A549 (cell line): ENCODE data around the gene KIAA0408.

ENCODE experiments used
- CTCF ChIP-seq: fragments of >200 bp; sonication (Bioruptor Twin); formaldehyde crosslinking; IDR thresholded peaks from 3 replicates; pipeline ENCODE4 v1.5.1; 2016
- EP300 ChIP-seq, 2 experiments: fragments of >200 bp; sonication (Bioruptor Twin); formaldehyde crosslinking; IDR thresholded peaks; 2 replicates in 1 of 2; 3 replicates in 1 of 2; pipeline ENCODE4 v1.6.1; 2016 to 2017
- ESRRA ChIP-seq: fragments of 150-350 bp; IDR thresholded peaks from 2 replicates; pipeline ENCODE4 v1.6.1; 2014; ENCODE audit warnings: mild to moderate bottlenecking, low read length, borderline replicate concordance
- HOXB5 ChIP-seq: fragments of 250-450 bp; sonication (Bioruptor Pico); IDR thresholded peaks from 2 replicates; pipeline ENCODE4 v1.5.0; 2020; ENCODE audit warnings: mild to moderate bottlenecking, moderate library complexity
- JUNB ChIP-seq: fragments of >200 bp; sonication (Bioruptor Twin); formaldehyde crosslinking; IDR thresholded peaks from 2 replicates; pipeline ENCODE4 v1.6.1; 2016
- KDM1A ChIP-seq: fragments of 200-600 bp; sonication (generic); IDR thresholded peaks from 2 replicates; pipeline ENCODE4 v1.6.1; 2016; ENCODE audit warnings: low read depth, mild to moderate bottlenecking
- KDM5A ChIP-seq: fragments of 200-600 bp; sonication (generic); IDR thresholded peaks from 2 replicates; pipeline ENCODE4 v1.6.1; 2016; ENCODE audit warnings: antibody characterized with exemption, mild to moderate bottlenecking
- MAZ ChIP-seq: fragments of 150-350 bp; IDR thresholded peaks from 2 replicates; pipeline ENCODE4 v1.6.1; 2014; ENCODE audit warnings: antibody characterized with exemption, low read depth, low read length, borderline replicate concordance
- POLR2A ChIP-seq: IDR thresholded peaks from 2 replicates; pipeline ENCODE4 v1.6.1; 2012; ENCODE audit warnings: mild to moderate bottlenecking, low read length
- RFX5 ChIP-seq: fragments of 450-650 bp; IDR thresholded peaks from 2 replicates; pipeline ENCODE4 v1.7.1; 2014; ENCODE audit warnings: antibody characterized with exemption, mild to moderate bottlenecking, moderate library complexity
- SMC3 ChIP-seq: fragments of >200 bp; sonication (Bioruptor Twin); formaldehyde crosslinking; IDR thresholded peaks from 3 replicates; pipeline ENCODE4 v1.6.1; 2018; ENCODE audit warnings: inconsistent platforms
- TP53 ChIP-seq: fragments of 250-450 bp; sonication (Bioruptor Pico); IDR thresholded peaks from 2 replicates; pipeline ENCODE4 v1.5.0; 2021; ENCODE audit warnings: mild to moderate bottlenecking, moderate library complexity
- TF ChIP-seq, protein P1 (sequence below): fragments of 150-350 bp; IDR thresholded peaks from 2 replicates; pipeline ENCODE4 v1.6.1; 2014; ENCODE audit warnings: low read depth, mild to moderate bottlenecking, low read length
- TF ChIP-seq, protein P2 (sequence below): fragments of 200-600 bp; sonication (generic); IDR thresholded peaks from 2 replicates; pipeline ENCODE4 v1.6.1; 2016; ENCODE audit warnings: antibody characterized with exemption, mild to moderate bottlenecking, moderate library complexity

DNA sequence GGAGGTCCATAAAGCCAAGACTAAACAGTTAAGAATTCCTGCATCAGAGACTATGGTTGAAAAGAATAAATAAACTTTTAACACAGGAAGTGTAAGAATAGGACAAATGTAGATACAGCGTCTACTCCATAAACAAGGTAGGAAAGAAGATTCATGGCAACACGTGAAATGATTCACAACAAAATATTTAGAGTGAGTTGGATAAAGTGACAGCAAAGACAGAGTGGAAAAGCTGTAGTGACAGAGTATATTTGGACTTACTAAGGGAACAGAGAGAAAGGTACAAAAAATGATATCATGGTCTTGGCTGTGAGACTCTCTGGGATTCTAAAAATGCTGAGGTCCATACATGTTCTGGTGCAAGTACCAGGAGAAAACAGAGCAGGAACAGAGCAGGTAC is 21.9 kb upstream of the KIAA0408 start:
- TF ChIP-seq CTCF (no peak), MAZ (no peak), RFX5 (no peak), JUNB (no peak), POLR2A (no peak), TP53 (CRISPR knock-in tag) (no peak), KDM1A (no peak), KDM5A (no peak), ESRRA (no peak), HOXB5 (CRISPR knock-in tag) (no peak), SMC3 (no peak), EP300 (IDR thresholded peaks at IDR 0.05) (no peak)
- TF ChIP-seq, protein P1, sequence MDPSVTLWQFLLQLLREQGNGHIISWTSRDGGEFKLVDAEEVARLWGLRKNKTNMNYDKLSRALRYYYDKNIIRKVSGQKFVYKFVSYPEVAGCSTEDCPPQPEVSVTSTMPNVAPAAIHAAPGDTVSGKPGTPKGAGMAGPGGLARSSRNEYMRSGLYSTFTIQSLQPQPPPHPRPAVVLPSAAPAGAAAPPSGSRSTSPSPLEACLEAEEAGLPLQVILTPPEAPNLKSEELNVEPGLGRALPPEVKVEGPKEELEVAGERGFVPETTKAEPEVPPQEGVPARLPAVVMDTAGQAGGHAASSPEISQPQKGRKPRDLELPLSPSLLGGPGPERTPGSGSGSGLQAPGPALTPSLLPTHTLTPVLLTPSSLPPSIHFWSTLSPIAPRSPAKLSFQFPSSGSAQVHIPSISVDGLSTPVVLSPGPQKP, result no peak
- TF ChIP-seq, protein P2, sequence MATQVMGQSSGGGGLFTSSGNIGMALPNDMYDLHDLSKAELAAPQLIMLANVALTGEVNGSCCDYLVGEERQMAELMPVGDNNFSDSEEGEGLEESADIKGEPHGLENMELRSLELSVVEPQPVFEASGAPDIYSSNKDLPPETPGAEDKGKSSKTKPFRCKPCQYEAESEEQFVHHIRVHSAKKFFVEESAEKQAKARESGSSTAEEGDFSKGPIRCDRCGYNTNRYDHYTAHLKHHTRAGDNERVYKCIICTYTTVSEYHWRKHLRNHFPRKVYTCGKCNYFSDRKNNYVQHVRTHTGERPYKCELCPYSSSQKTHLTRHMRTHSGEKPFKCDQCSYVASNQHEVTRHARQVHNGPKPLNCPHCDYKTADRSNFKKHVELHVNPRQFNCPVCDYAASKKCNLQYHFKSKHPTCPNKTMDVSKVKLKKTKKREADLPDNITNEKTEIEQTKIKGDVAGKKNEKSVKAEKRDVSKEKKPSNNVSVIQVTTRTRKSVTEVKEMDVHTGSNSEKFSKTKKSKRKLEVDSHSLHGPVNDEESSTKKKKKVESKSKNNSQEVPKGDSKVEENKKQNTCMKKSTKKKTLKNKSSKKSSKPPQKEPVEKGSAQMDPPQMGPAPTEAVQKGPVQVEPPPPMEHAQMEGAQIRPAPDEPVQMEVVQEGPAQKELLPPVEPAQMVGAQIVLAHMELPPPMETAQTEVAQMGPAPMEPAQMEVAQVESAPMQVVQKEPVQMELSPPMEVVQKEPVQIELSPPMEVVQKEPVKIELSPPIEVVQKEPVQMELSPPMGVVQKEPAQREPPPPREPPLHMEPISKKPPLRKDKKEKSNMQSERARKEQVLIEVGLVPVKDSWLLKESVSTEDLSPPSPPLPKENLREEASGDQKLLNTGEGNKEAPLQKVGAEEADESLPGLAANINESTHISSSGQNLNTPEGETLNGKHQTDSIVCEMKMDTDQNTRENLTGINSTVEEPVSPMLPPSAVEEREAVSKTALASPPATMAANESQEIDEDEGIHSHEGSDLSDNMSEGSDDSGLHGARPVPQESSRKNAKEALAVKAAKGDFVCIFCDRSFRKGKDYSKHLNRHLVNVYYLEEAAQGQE, result no peak
